Panc1 (cell line): Measurements from ENCODE around the gene MIF4GD. TPM values are rescaled to one million over a fixed set of nuclear protein-coding genes. Genes with fewer than 3 reads are reported as not detected.

Experiments used
- ATAC-seq: fragments of 200-7000 bp; cut with Tn5 transposase; 2 replicates; pipeline ENCODE4 v1.9.1; 2020; ENCODE audit warnings: mild to moderate bottlenecking, moderate library complexity
- BruUV-seq: library from RNA; stranded (reverse); fragments of 400-500 nt; replicated peaks from 2 replicates; lab custom pipeline; 2021; lab: Mats Ljungman, UMichigan
- CTCF ChIA-PET: fragments of 300-600 bp; sonication (Branson Sonifier 250); formaldehyde crosslinking; loops from one replicate; lab custom pipeline; 2022; ENCODE audit warnings: antibody characterized with exemption; lab: Charles Lee
- POLR2A ChIA-PET: fragments of 300-600 bp; sonication (Branson Sonifier 250); formaldehyde crosslinking; loops from one replicate; lab custom pipeline; 2022; ENCODE audit warnings: antibody characterized with exemption; lab: Charles Lee
- DNase-seq: peaks from one replicate; pipeline ENCODE4 v3.0.0-alpha.2; 2010; ENCODE audit warnings: low read depth, low spot score
- H3K27ac ChIP-seq: 2 replicates; pipeline ENCODE4 v1.5.1; 2011; ENCODE audit warnings: mild to moderate bottlenecking, low read length, inconsistent platforms
- H3K27me3 ChIP-seq: fragments of 200-500 bp; sonication (Bioruptor generic); 2 replicates; pipeline ENCODE4 v1.6.0; 2014; ENCODE audit warnings: low read length, inconsistent platforms; ENCODE audit not compliant: control insufficient read depth, insufficient read depth
- H3K36me3 ChIP-seq: fragments of 200-500 bp; sonication (Bioruptor generic); 2 replicates; pipeline ENCODE4 v1.5.1; 2014; ENCODE audit warnings: inconsistent platforms, mild to moderate bottlenecking, low read length, moderate library complexity; ENCODE audit not compliant: control insufficient read depth, insufficient read depth
- H3K4me1 ChIP-seq: 2 replicates; pipeline ENCODE4 v1.5.1; 2011; ENCODE audit warnings: inconsistent platforms, mild to moderate bottlenecking, low read length, moderate library complexity; ENCODE audit not compliant: control insufficient read depth, insufficient read depth
- H3K4me3 ChIP-seq, 2 experiments: 2 replicates each; pipeline ENCODE4 v1.5.1; 2011 to 2012; ENCODE audit warnings: low read depth in 2 of 2, low read length in 2 of 2, mild to moderate bottlenecking in 2 of 2, inconsistent platforms in 1 of 2, moderate library complexity in 1 of 2
- H3K9me3 ChIP-seq: fragments of 200-500 bp; sonication (Bioruptor generic); 2 replicates; pipeline ENCODE4 v1.5.1; 2014; ENCODE audit warnings: low read depth, mild to moderate bottlenecking, inconsistent platforms, low read length, moderate library complexity; ENCODE audit not compliant: control insufficient read depth, insufficient read depth
- POLR2AphosphoS5 ChIP-seq: IDR thresholded peaks from 2 replicates; pipeline ENCODE4 v1.6.1; 2012; ENCODE audit warnings: mild to moderate bottlenecking, low read depth, low read length, moderate library complexity
- REST ChIP-seq, 2 experiments: IDR thresholded peaks; 2 replicates each; pipeline ENCODE4 v1.6.1; 2011 to 2012; ENCODE audit warnings: low read depth in 2 of 2, control low read depth in 1 of 2, low read length in 1 of 2, mild to moderate bottlenecking in 1 of 2, moderate library complexity in 1 of 2; ENCODE audit not compliant: insufficient read depth in 1 of 2
- SIN3A ChIP-seq: IDR thresholded peaks from 2 replicates; pipeline ENCODE4 v1.6.1; 2012; ENCODE audit warnings: low read depth, mild to moderate bottlenecking, low read length, moderate library complexity, borderline replicate concordance; ENCODE audit not compliant: insufficient read depth
- TCF7L2 ChIP-seq: IDR thresholded peaks from 2 replicates; pipeline ENCODE4 v1.6.1; 2011; ENCODE audit warnings: mild to moderate bottlenecking, low read depth, low read length, inconsistent platforms
- in situ Hi-C: cut with HindIII; loops from 2 replicates; pipeline ENCODE4 v1.10.0; 2016; ENCODE audit warnings: low sequenced_read_pairs, low pct_unique_long_range_greater_than_20kb
- intact Hi-C: fragments of 100-400 bp; cut with micrococcal nuclease; formaldehyde crosslinking; loops from one replicate; pipeline ENCODE4 v1.10.0; 2022; ENCODE audit not compliant: unreplicated experiment
- total RNA-seq: library from RNA; stranded (reverse); gene quantifications from one replicate; pipeline ENCODE4 v1.2.1, GENCODE V29; 2021; ENCODE audit not compliant: unreplicated experiment
- TF ChIP-seq, protein P1 (sequence below): fragments of 450-650 bp; IDR thresholded peaks from 2 replicates; pipeline ENCODE4 v1.5.1; 2017; ENCODE audit warnings: mild to moderate bottlenecking

The MIF4GD gene
- total RNA-seq, 1 experiment from 2014 or later, result 34.4 TPM

GRCh38 chr17:75277664-75278071 is 6.6 kb upstream of the MIF4GD start:
- H3K4me1 ChIP-seq, result peaks cover 4% of the 10 kb centered on the region; the same call in 1 of the 2 replicates
- no peaks in the 10 kb centered on the region for H3K9me3 ChIP-seq
- in situ Hi-C loops, result no loop called here
- DNase-seq, result no peak
- no peak overlapping the region for H3K4me3 ChIP-seq
- ChIA-PET POLR2A (interaction anchor here (0.7 kb wide), 1 partner anchor 241 kb away, joined by 3 read pairs; no protein-coding TSS in a partner anchor), CTCF (interaction anchor here (0.5 kb wide), 1 partner anchor 130 kb away, joined by 3 read pairs; no protein-coding TSS in a partner anchor)
- intact Hi-C loops, result no loop called here
- TF ChIP-seq SIN3A (no peak), TCF7L2 (no peak), POLR2AphosphoS5 (no peak), REST (IDR thresholded peaks at IDR 0.05; ENCODE audit: insufficient read depth in 1 of 2, low read depth in 2 of 2, low read length in 1 of 2) (no peak)
- TF ChIP-seq, protein P1, sequence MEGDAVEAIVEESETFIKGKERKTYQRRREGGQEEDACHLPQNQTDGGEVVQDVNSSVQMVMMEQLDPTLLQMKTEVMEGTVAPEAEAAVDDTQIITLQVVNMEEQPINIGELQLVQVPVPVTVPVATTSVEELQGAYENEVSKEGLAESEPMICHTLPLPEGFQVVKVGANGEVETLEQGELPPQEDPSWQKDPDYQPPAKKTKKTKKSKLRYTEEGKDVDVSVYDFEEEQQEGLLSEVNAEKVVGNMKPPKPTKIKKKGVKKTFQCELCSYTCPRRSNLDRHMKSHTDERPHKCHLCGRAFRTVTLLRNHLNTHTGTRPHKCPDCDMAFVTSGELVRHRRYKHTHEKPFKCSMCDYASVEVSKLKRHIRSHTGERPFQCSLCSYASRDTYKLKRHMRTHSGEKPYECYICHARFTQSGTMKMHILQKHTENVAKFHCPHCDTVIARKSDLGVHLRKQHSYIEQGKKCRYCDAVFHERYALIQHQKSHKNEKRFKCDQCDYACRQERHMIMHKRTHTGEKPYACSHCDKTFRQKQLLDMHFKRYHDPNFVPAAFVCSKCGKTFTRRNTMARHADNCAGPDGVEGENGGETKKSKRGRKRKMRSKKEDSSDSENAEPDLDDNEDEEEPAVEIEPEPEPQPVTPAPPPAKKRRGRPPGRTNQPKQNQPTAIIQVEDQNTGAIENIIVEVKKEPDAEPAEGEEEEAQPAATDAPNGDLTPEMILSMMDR, result no peak
- H3K27me3 ChIP-seq, result no peaks in the 10 kb centered on the region
- no peak overlapping the region for H3K27ac ChIP-seq
- no peak for ATAC-seq
- BruUV-seq, result no TSS peak
- H3K36me3 ChIP-seq, result no peaks in the 10 kb centered on the region

- Histone ChIP-seq H3K4me3 (no peak overlapping the region), H3K27me3 (no peaks in the 10 kb centered on the region), H3K9me3 (no peaks in the 10 kb centered on the region), H3K36me3 (no peaks in the 10 kb centered on the region), H3K27ac (no peak overlapping the region), H3K4me1 (peaks cover 19% of the 10 kb centered on the region)
- ChIA-PET CTCF (interaction anchor here (0.6 kb wide), 1 partner anchor 133 kb away, joined by 7 read pairs; no protein-coding TSS in a partner anchor), POLR2A (no interaction called here)
- peak in 1 of 2 experiments; percentile 75; a peak in 3 of 4 replicates for TF ChIP-seq REST (IDR thresholded peaks at IDR 0.05; ENCODE audit: insufficient read depth in 1 of 2, low read depth in 2 of 2, low read length in 1 of 2)
- TF ChIP-seq, protein P1, result no peak
- no peak for TF ChIP-seq SIN3A
- 0 out of 2 replicates have a peak, but pooled peaks have one; percentile 5 for TF ChIP-seq POLR2AphosphoS5
- ATAC-seq (no peak), DNase-seq (no peak)
- in situ Hi-C loops (no loop called here), intact Hi-C loops (no loop called here)
- BruUV-seq, result no TSS peak
Measured at GRCh38 chr17:75273977-75274708, 3.1 kb upstream of the MIF4GD start.
